ENCODE data around the gene KIAA2012.

- no peak for TF ChIP-seq CTCF (IDR thresholded peaks at IDR 0.05; ENCODE audit: borderline replicate concordance, extremely low read depth, low read length, poor library complexity, severe bottlenecking)
- no peak for TF ChIP-seq EZH2 (IDR thresholded peaks at IDR 0.05; ENCODE audit: borderline replicate concordance, low read depth, low read length, severe bottlenecking)
Measured at GRCh38 chr2:202100176-202100575, 27.1 kb downstream of the KIAA2012 start.

All from DND-41 (cell line).